IMR-90 (cell line): Measurements from ENCODE around the gene RNF151. TPM values are rescaled to one million over a fixed set of nuclear protein-coding genes. Genes with fewer than 3 reads are reported as not detected.

Source experiments
- ATAC-seq: fragments of 200-7000 bp; cut with Tn5 transposase; 2 replicates; pipeline ENCODE4 v1.9.1; 2020; ENCODE audit warnings: low read depth, mild to moderate bottlenecking, moderate library complexity
- BruUV-seq: library from RNA; stranded (reverse); fragments of 400-500 nt; replicated peaks from 2 replicates; lab custom pipeline; 2021; lab: Mats Ljungman, UMichigan
- CTCF ChIA-PET: fragments of 300-600 bp; formaldehyde crosslinking; extraction: SDS; loops from one replicate; lab custom pipeline; 2021; ENCODE audit warnings: antibody characterized with exemption; lab: Yijun Ruan, JAX
- POLR2A ChIA-PET: fragments of 300-600 bp; sonication (Branson Sonifier 250); formaldehyde crosslinking; loops from one replicate; lab custom pipeline; 2022; ENCODE audit warnings: antibody characterized with exemption; ENCODE audit not compliant: unreplicated experiment; lab: Charles Lee
- DNase-seq: peaks from one replicate; pipeline ENCODE4 v3.0.0; 2013
- H2AFZ ChIP-seq: replicated peaks from 2 replicates; pipeline ENCODE3; 2013; ENCODE audit warnings: low read length, mild to moderate bottlenecking; ENCODE audit not compliant: poor library complexity
- H2AK5ac ChIP-seq: 2 replicates; pipeline ENCODE4 v1.6.1; 2013; ENCODE audit warnings: low read depth, low read length, inconsistent platforms
- H2AK9ac ChIP-seq: replicated peaks from 2 replicates; pipeline ENCODE3; 2013; ENCODE audit warnings: mild to moderate bottlenecking, low read depth, low read length, moderate library complexity; ENCODE audit not compliant: poor library complexity
- H2BK120ac ChIP-seq: 2 replicates; pipeline ENCODE4 v1.6.1; 2013; ENCODE audit warnings: low read depth, low read length, inconsistent platforms
- H2BK15ac ChIP-seq: 3 replicates; pipeline ENCODE4 v1.6.1; 2013; ENCODE audit warnings: low read depth, low read length, inconsistent platforms
- H2BK20ac ChIP-seq: 2 replicates; pipeline ENCODE4 v1.6.1; 2013; ENCODE audit warnings: low read depth, mild to moderate bottlenecking, inconsistent platforms, low read length, moderate library complexity
- H2BK5ac ChIP-seq: 2 replicates; pipeline ENCODE4 v1.6.1; 2013; ENCODE audit warnings: mild to moderate bottlenecking, low read depth, low read length, inconsistent platforms; ENCODE audit not compliant: poor library complexity, severe bottlenecking
- H3K14ac ChIP-seq: replicated peaks from 2 replicates; pipeline ENCODE4 v1.6.1; 2013; ENCODE audit warnings: low read depth, low read length, inconsistent platforms
- H3K18ac ChIP-seq: 2 replicates; pipeline ENCODE4 v1.6.1; 2013; ENCODE audit warnings: low read depth, low read length, control low read depth
- H3K23ac ChIP-seq: 2 replicates; pipeline ENCODE4 v1.6.1; 2013; ENCODE audit warnings: low read depth, low read length, inconsistent platforms
- H3K27ac ChIP-seq: 2 replicates; pipeline ENCODE4 v1.5.1; 2013; ENCODE audit warnings: mild to moderate bottlenecking, control low read depth, low read length; ENCODE audit not compliant: insufficient read depth
- H3K27me3 ChIP-seq: 2 replicates; pipeline ENCODE4 v1.6.1; 2013; ENCODE audit warnings: low read length; ENCODE audit not compliant: control insufficient read depth, insufficient read depth
- H3K36me3 ChIP-seq: 2 replicates; pipeline ENCODE4 v1.6.1; 2013; ENCODE audit warnings: low read length, mixed read lengths; ENCODE audit not compliant: control insufficient read depth, insufficient read depth
- H3K4ac ChIP-seq: 2 replicates; pipeline ENCODE4 v1.6.1; 2013; ENCODE audit warnings: low read depth, low read length, inconsistent platforms
- H3K4me1 ChIP-seq: 2 replicates; pipeline ENCODE4 v1.6.1; 2013; ENCODE audit warnings: low read length, mixed read lengths; ENCODE audit not compliant: control insufficient read depth, insufficient read depth
- H3K4me2 ChIP-seq: 2 replicates; pipeline ENCODE4 v1.6.1; 2013; ENCODE audit warnings: low read depth, mild to moderate bottlenecking, control low read depth, low read length, moderate library complexity
- H3K4me3 ChIP-seq: 2 replicates; pipeline ENCODE4 v1.5.1; 2013; ENCODE audit warnings: low read depth, mild to moderate bottlenecking, control low read depth, low read length, moderate library complexity; ENCODE audit not compliant: insufficient read depth
- H3K56ac ChIP-seq: 2 replicates; pipeline ENCODE4 v1.6.1; 2013; ENCODE audit warnings: low read length, inconsistent platforms; ENCODE audit not compliant: insufficient read depth; ENCODE audit errors: extremely low read depth
- H3K79me1 ChIP-seq, 2 experiments: 2 replicates each; pipeline ENCODE4 v1.6.1; 2013; ENCODE audit warnings: low read length in 2 of 2, inconsistent platforms in 1 of 2, low read depth in 1 of 2
- H3K9ac ChIP-seq: 2 replicates; pipeline ENCODE4 v1.6.1; 2013; ENCODE audit warnings: low read depth, low read length, control low read depth
- H3K9me1 ChIP-seq: 2 replicates; pipeline ENCODE4 v1.6.1; 2013; ENCODE audit warnings: low read length, inconsistent platforms; ENCODE audit not compliant: insufficient read depth
- H3K9me3 ChIP-seq: 2 replicates; pipeline ENCODE4 v1.6.1; 2013; ENCODE audit warnings: low read length; ENCODE audit not compliant: control insufficient read depth, insufficient read depth
- H4K20me1 ChIP-seq: 2 replicates; pipeline ENCODE4 v1.6.1; 2013; ENCODE audit warnings: low read length, inconsistent platforms; ENCODE audit not compliant: insufficient read depth
- H4K5ac ChIP-seq: 2 replicates; pipeline ENCODE4 v1.6.1; 2013; ENCODE audit warnings: mild to moderate bottlenecking, low read depth, low read length, control low read depth
- H4K8ac ChIP-seq, 2 experiments: 2 replicates each; pipeline ENCODE4 v1.6.1; 2013; ENCODE audit warnings: low read depth in 2 of 2, low read length in 2 of 2, control low read depth in 1 of 2, inconsistent platforms in 1 of 2
- H4K91ac ChIP-seq: 2 replicates; pipeline ENCODE4 v1.6.1; 2013; ENCODE audit warnings: low read depth, low read length, inconsistent platforms; ENCODE audit not compliant: insufficient read depth
- BHLHE40 ChIP-seq: fragments of 150-350 bp; IDR thresholded peaks from 2 replicates; pipeline ENCODE4 v1.6.1; 2016; ENCODE audit warnings: mild to moderate bottlenecking, low read depth, low read length
- CEBPB ChIP-seq: IDR thresholded peaks from 2 replicates; pipeline ENCODE4 v1.6.1; 2012; ENCODE audit warnings: low read depth, low read length, improper control_type of control experiment
- CHD1 ChIP-seq: IDR thresholded peaks from 2 replicates; pipeline ENCODE4 v1.6.1; 2012; ENCODE audit warnings: low read depth, low read length, improper control_type of control experiment
- CTCF ChIP-seq: conservative IDR thresholded peaks from 2 replicates; pipeline ENCODE4 v1.5.1; 2012; ENCODE audit warnings: mild to moderate bottlenecking, low read depth, low read length, improper control_type of control experiment
- FOS ChIP-seq: fragments of 150-350 bp; IDR thresholded peaks from 2 replicates; pipeline ENCODE4 v1.6.1; 2016; ENCODE audit warnings: low read depth, low read length
- MAZ ChIP-seq: IDR thresholded peaks from 2 replicates; pipeline ENCODE4 v1.6.1; 2012; ENCODE audit warnings: low read depth, mild to moderate bottlenecking, low read length, improper control_type of control experiment, moderate library complexity, borderline replicate concordance
- MXI1 ChIP-seq: IDR thresholded peaks from 2 replicates; pipeline ENCODE4 v1.6.1; 2012; ENCODE audit warnings: low read depth, mild to moderate bottlenecking, low read length, moderate library complexity, borderline replicate concordance
- NFE2L2 ChIP-seq: fragments of 150-350 bp; IDR thresholded peaks from 2 replicates; pipeline ENCODE4 v1.6.1; 2016; ENCODE audit warnings: low read depth, mild to moderate bottlenecking, low read length
- POLR2A ChIP-seq: IDR thresholded peaks from 2 replicates; pipeline ENCODE4 v1.6.1; 2012; ENCODE audit warnings: mild to moderate bottlenecking, low read depth, low read length
- RAD21 ChIP-seq: IDR thresholded peaks from 2 replicates; pipeline ENCODE4 v1.6.1; 2012; ENCODE audit warnings: low read length, improper control_type of control experiment
- RCOR1 ChIP-seq: IDR thresholded peaks from 2 replicates; pipeline ENCODE4 v1.6.1; 2012; ENCODE audit warnings: mild to moderate bottlenecking, low read length, improper control_type of control experiment; ENCODE audit not compliant: insufficient replicate concordance
- SMC3 ChIP-seq: fragments of 150-350 bp; IDR thresholded peaks from 2 replicates; pipeline ENCODE4 v1.6.1; 2016; ENCODE audit warnings: low read depth, mild to moderate bottlenecking, antibody characterized with exemption, low read length, moderate library complexity
- USF2 ChIP-seq: fragments of 150-350 bp; IDR thresholded peaks from 2 replicates; pipeline ENCODE4 v1.6.1; 2017; ENCODE audit warnings: mild to moderate bottlenecking, antibody characterized with exemption, low read length, low read depth
- WGBS, 2 experiments: methylation state at CpG; one replicate each; pipeline versions ENCODE4 v1.1.5 to v1.1.7; 2013; ENCODE audit warnings: missing lambda C conversion rate in 2 of 2; ENCODE audit not compliant: insufficient read length in 1 of 2; ENCODE audit errors: extremely low coverage in 2 of 2; 5-methylcytosine and 5-hydroxymethylcytosine counted together
- dilution Hi-C: fragments of 300-500 bp; cut with HindIII; formaldehyde crosslinking; loops from one replicate; pipeline ENCODE4 v1.14.3; 2018; ENCODE audit warnings: low sequenced_read_pairs; ENCODE audit not compliant: unreplicated experiment
- in situ Hi-C: fragments of 300-500 bp; cut with MboI; formaldehyde crosslinking; loops from 3 replicates; pipeline ENCODE4 v1.14.3; 2019; ENCODE audit warnings: low sequenced_read_pairs, inconsistent platforms, mixed read lengths
- intact Hi-C: fragments of 100-400 bp; cut with micrococcal nuclease; formaldehyde crosslinking; loops from 2 replicates; pipeline ENCODE4 v1.10.0; 2022
- polyA plus RNA-seq, 3 experiments: library from polyadenylated mRNA; depleted of rRNA; stranded (reverse); fragments of >200 nt; gene quantifications; 2 replicates each; pipeline ENCODE4 v1.2.3, GENCODE V29; 2012; ENCODE audit warnings: low replicate concordance in 1 of 3
- total RNA-seq: library from RNA; depleted of rRNA; stranded (reverse); fragments of >200 nt; gene quantifications from 2 replicates; pipeline ENCODE4 v1.2.3, GENCODE V29; 2012

RNF151 gene
- total and polyA plus RNA-seq, 2 of the 4 experiments (the other 2 are of a cell fraction): not detected

GRCh38 chr16:1950047-1950446 lies 16.6 kb upstream of the RNF151 start:
- TF ChIP-seq NFE2L2 (no peak), CHD1 (no peak), FOS (no peak), BHLHE40 (no peak), SMC3 (no peak), POLR2A (no peak), CTCF (no peak), RCOR1 (no peak), MXI1 (no peak), RAD21 (no peak), USF2 (no peak), MAZ (no peak), CEBPB (no peak)
- H4K5ac ChIP-seq: no peak overlapping the region
- in situ Hi-C loops (no loop called here), dilution Hi-C loops (no loop called here), intact Hi-C loops (no loop called here)
- H3K36me3 ChIP-seq: no peaks in the 10 kb centered on the region
- no peak overlapping the region for H2AK5ac ChIP-seq
- no peak overlapping the region for H3K23ac ChIP-seq
- no peak overlapping the region for H2BK120ac ChIP-seq
- no peaks in the 10 kb centered on the region for H3K79me1 ChIP-seq
- no peak overlapping the region for H2AK9ac ChIP-seq
- no peak overlapping the region for H2BK5ac ChIP-seq
- no peak overlapping the region for H2BK15ac ChIP-seq
- ChIA-PET POLR2A (interaction anchor here (1.0 kb wide), 1 partner anchor 15 kb away, joined by 3 read pairs; the partner anchor contains the start of gene RPS2), CTCF (no interaction called here)
- no peak overlapping the region for H2BK20ac ChIP-seq
- no peak overlapping the region for H2AFZ ChIP-seq
- H3K18ac ChIP-seq: no peak overlapping the region
- H3K27ac ChIP-seq: no peak overlapping the region
- no peak overlapping the region for H4K8ac ChIP-seq
- BruUV-seq: no TSS peak
- no peaks in the 10 kb centered on the region for H3K9me1 ChIP-seq
- H4K20me1 ChIP-seq: no peaks in the 10 kb centered on the region
- no peak overlapping the region for H3K14ac ChIP-seq
- no peaks in the 10 kb centered on the region for H3K9me3 ChIP-seq
- H3K4me2 ChIP-seq: no peak overlapping the region
- ATAC-seq (no peak), DNase-seq (no peak)
- H3K4ac ChIP-seq: no peak overlapping the region
- H3K4me1 ChIP-seq: no peaks in the 10 kb centered on the region
- no peak overlapping the region for H3K9ac ChIP-seq
- H3K27me3 ChIP-seq: no peaks in the 10 kb centered on the region; the same call in 1 of the 2 replicates
- no peak overlapping the region for H4K91ac ChIP-seq
- no peak overlapping the region for H3K4me3 ChIP-seq
- H3K56ac ChIP-seq: no peak overlapping the region
- WGBS, 2 experiments: 50% methylated on average over 1 of the region's 7 CpGs; no CpG with 5 or more reads in 1 of the 2 experiments
